NB4 (cell line): ENCODE data around the gene GPATCH2L.

Source experiments
- MAX ChIP-seq: IDR thresholded peaks from 2 replicates; pipeline ENCODE4 v1.6.1; 2011; ENCODE audit warnings: low read depth, low read length
- POLR2A ChIP-seq: IDR thresholded peaks from 2 replicates; pipeline ENCODE4 v1.6.1; 2011; ENCODE audit warnings: mild to moderate bottlenecking; ENCODE audit not compliant: insufficient read length; ENCODE audit errors: extremely low read depth
- TF ChIP-seq, protein P1 (sequence below): IDR thresholded peaks from one replicate; pipeline ENCODE4 v1.5.1; 2012; ENCODE audit warnings: low read depth, low read length

GRCh38 chr14:76138758-76139723, 12.7 kb upstream of the GPATCH2L start:
- TF ChIP-seq, protein P1, sequence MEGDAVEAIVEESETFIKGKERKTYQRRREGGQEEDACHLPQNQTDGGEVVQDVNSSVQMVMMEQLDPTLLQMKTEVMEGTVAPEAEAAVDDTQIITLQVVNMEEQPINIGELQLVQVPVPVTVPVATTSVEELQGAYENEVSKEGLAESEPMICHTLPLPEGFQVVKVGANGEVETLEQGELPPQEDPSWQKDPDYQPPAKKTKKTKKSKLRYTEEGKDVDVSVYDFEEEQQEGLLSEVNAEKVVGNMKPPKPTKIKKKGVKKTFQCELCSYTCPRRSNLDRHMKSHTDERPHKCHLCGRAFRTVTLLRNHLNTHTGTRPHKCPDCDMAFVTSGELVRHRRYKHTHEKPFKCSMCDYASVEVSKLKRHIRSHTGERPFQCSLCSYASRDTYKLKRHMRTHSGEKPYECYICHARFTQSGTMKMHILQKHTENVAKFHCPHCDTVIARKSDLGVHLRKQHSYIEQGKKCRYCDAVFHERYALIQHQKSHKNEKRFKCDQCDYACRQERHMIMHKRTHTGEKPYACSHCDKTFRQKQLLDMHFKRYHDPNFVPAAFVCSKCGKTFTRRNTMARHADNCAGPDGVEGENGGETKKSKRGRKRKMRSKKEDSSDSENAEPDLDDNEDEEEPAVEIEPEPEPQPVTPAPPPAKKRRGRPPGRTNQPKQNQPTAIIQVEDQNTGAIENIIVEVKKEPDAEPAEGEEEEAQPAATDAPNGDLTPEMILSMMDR = no peak
- no peak for TF ChIP-seq POLR2A
- no peak for TF ChIP-seq MAX
